Measurements from ENCODE around the gene TCF4.

TCF4 gene

GRCh38 chr18:55442561-55442960 is 145.4 kb downstream of the TCF4 start:
- H3K36me3 ChIP-seq (ENCODE audit: control insufficient read depth in 4 of 4, insufficient read depth in 4 of 4, low read length in 3 of 4) = peaks cover 0 to 8% (median 5%) of the 10 kb centered on the region in 4 experiments
- no peak for DNase-seq
- ChIA-PET CTCF (interaction anchor here (0.7 to 2.6 kb wide), 6 partner anchors 10 to 100 kb away, joined by 3 to 7 read pairs (median 4); no protein-coding TSS in a partner anchor), POLR2A (no interaction called here)
- WGBS (ENCODE audit: insufficient coverage) = 96% methylated on average over 4 of the region's 4 CpGs
- H3K27me3 ChIP-seq (replicated peaks in 2 of 5; ENCODE audit: control insufficient read depth in 4 of 5, insufficient read depth in 5 of 5, low read length in 4 of 5) = no peaks in the 10 kb centered on the region
- no peak overlapping the region for H3K4me3 ChIP-seq (ENCODE audit: control insufficient read depth in 1 of 7, extremely low read depth in 1 of 7, insufficient read depth in 4 of 7, low read depth in 2 of 7, low read length in 6 of 7)
- peaks cover 2 to 5% (median 3%) of the 10 kb centered on the region in 4 experiments for H3K4me1 ChIP-seq (ENCODE audit: control extremely low read depth in 1 of 4, control insufficient read depth in 4 of 4, insufficient read depth in 4 of 4, low read length in 3 of 4)
- peaks cover 0 to 12% (median 8%) of the 10 kb centered on the region in 5 experiments for H3K9me3 ChIP-seq (ENCODE audit: control extremely low read depth in 1 of 5, control insufficient read depth in 4 of 5, insufficient read depth in 2 of 5, low read depth in 1 of 5, low read length in 4 of 5)
- no peak overlapping the region for H3K27ac ChIP-seq (ENCODE audit: insufficient read depth in 1 of 2, low read depth in 1 of 2, low read length in 2 of 2, poor library complexity in 1 of 2, severe bottlenecking in 2 of 2)

- Histone ChIP-seq H3K9me3 (ENCODE audit: control extremely low read depth in 1 of 5, control insufficient read depth in 4 of 5, insufficient read depth in 2 of 5, low read depth in 1 of 5, low read length in 4 of 5) (peaks cover 0 to 8% (median 6%) of the 10 kb centered on the region in 5 experiments), H3K27ac (ENCODE audit: insufficient read depth in 1 of 2, low read depth in 1 of 2, low read length in 2 of 2, poor library complexity in 1 of 2, severe bottlenecking in 2 of 2) (no peak overlapping the region), H3K27me3 (replicated peaks in 2 of 5; ENCODE audit: control insufficient read depth in 4 of 5, insufficient read depth in 5 of 5, low read length in 4 of 5) (no peaks in the 10 kb centered on the region), H3K4me3 (ENCODE audit: control insufficient read depth in 1 of 7, extremely low read depth in 1 of 7, insufficient read depth in 4 of 7, low read depth in 2 of 7, low read length in 6 of 7) (no peak overlapping the region), H3K36me3 (ENCODE audit: control insufficient read depth in 4 of 4, insufficient read depth in 4 of 4, low read length in 3 of 4) (peaks cover 0 to 7% (median 4%) of the 10 kb centered on the region in 4 experiments), H3K4me1 (ENCODE audit: control extremely low read depth in 1 of 4, control insufficient read depth in 4 of 4, insufficient read depth in 4 of 4, low read length in 3 of 4) (peaks cover 0 to 5% (median 2%) of the 10 kb centered on the region in 4 experiments)
- DNase-seq = no peak
- POLR2A ChIA-PET = no interaction called here
- CTCF ChIA-PET = interaction anchor here (0.9 to 2.6 kb wide), 2 partner anchors 11 to 23 kb away, joined by 3 to 7 read pairs; no protein-coding TSS in a partner anchor
Observed at GRCh38 chr18:55440988-55441387, 147.0 kb downstream of the TCF4 start.

- Histone ChIP-seq H3K4me1 (ENCODE audit: control extremely low read depth in 1 of 4, control insufficient read depth in 4 of 4, insufficient read depth in 4 of 4, low read length in 3 of 4) (peaks cover 0 to 5% (median 2%) of the 10 kb centered on the region in 4 experiments), H3K4me3 (ENCODE audit: control insufficient read depth in 1 of 7, extremely low read depth in 1 of 7, insufficient read depth in 4 of 7, low read depth in 2 of 7, low read length in 6 of 7) (no peak overlapping the region), H3K27me3 (replicated peaks in 2 of 5; ENCODE audit: control insufficient read depth in 4 of 5, insufficient read depth in 5 of 5, low read length in 4 of 5) (no peaks in the 10 kb centered on the region), H3K27ac (ENCODE audit: insufficient read depth in 1 of 2, low read depth in 1 of 2, low read length in 2 of 2, poor library complexity in 1 of 2, severe bottlenecking in 2 of 2) (no peak overlapping the region), H3K36me3 (ENCODE audit: control insufficient read depth in 4 of 4, insufficient read depth in 4 of 4, low read length in 3 of 4) (peaks cover 0 to 5% (median 0%) of the 10 kb centered on the region in 4 experiments), H3K9me3 (ENCODE audit: control extremely low read depth in 1 of 5, control insufficient read depth in 4 of 5, insufficient read depth in 2 of 5, low read depth in 1 of 5, low read length in 4 of 5) (no peaks in the 10 kb centered on the region)
- CTCF ChIA-PET = interaction anchor here (1.0 to 1.5 kb wide), 4 partner anchors 11 to 117 kb away, joined by 3 to 4 read pairs (median 4); no protein-coding TSS in a partner anchor
- POLR2A ChIA-PET = no interaction called here
- no peak for DNase-seq
- 100% methylated on average over 2 of the region's 3 CpGs for WGBS (ENCODE audit: insufficient coverage)
Observed at GRCh38 chr18:55439056-55439455, 148.9 kb downstream of the TCF4 start.

- Histone ChIP-seq H3K27ac (ENCODE audit: insufficient read depth in 1 of 2, low read depth in 1 of 2, low read length in 2 of 2, poor library complexity in 1 of 2, severe bottlenecking in 2 of 2) (no peak overlapping the region), H3K4me1 (ENCODE audit: control extremely low read depth in 1 of 4, control insufficient read depth in 4 of 4, insufficient read depth in 4 of 4, low read length in 3 of 4) (no peaks in the 10 kb centered on the region), H3K4me3 (ENCODE audit: control insufficient read depth in 1 of 7, extremely low read depth in 1 of 7, insufficient read depth in 4 of 7, low read depth in 2 of 7, low read length in 6 of 7) (no peak overlapping the region), H3K9me3 (ENCODE audit: control extremely low read depth in 1 of 5, control insufficient read depth in 4 of 5, insufficient read depth in 2 of 5, low read depth in 1 of 5, low read length in 4 of 5) (no peaks in the 10 kb centered on the region), H3K36me3 (ENCODE audit: control insufficient read depth in 4 of 4, insufficient read depth in 4 of 4, low read length in 3 of 4) (peaks cover 0 to 2% (median 0%) of the 10 kb centered on the region in 4 experiments), H3K27me3 (replicated peaks in 2 of 5; ENCODE audit: control insufficient read depth in 4 of 5, insufficient read depth in 5 of 5, low read length in 4 of 5) (no peaks in the 10 kb centered on the region)
- POLR2A ChIA-PET = no interaction called here
- no CpG with 5 or more reads among the region's 1 CpG for WGBS (ENCODE audit: insufficient coverage)
- CTCF ChIA-PET = interaction anchor here (0.6 kb wide), 1 partner anchor 212 kb away, joined by 3 read pairs; no protein-coding TSS in a partner anchor
- no peak for DNase-seq
Observed at GRCh38 chr18:55435592-55435991, 152.4 kb downstream of the TCF4 start.

GRCh38 chr18:55433648-55434047 is 154.3 kb downstream of the TCF4 start:
- Histone ChIP-seq H3K4me3 (ENCODE audit: control insufficient read depth in 1 of 7, extremely low read depth in 1 of 7, insufficient read depth in 4 of 7, low read depth in 2 of 7, low read length in 6 of 7) (no peak overlapping the region), H3K4me1 (ENCODE audit: control extremely low read depth in 1 of 4, control insufficient read depth in 4 of 4, insufficient read depth in 4 of 4, low read length in 3 of 4) (no peaks in the 10 kb centered on the region), H3K9me3 (ENCODE audit: control extremely low read depth in 1 of 5, control insufficient read depth in 4 of 5, insufficient read depth in 2 of 5, low read depth in 1 of 5, low read length in 4 of 5) (no peaks in the 10 kb centered on the region), H3K27me3 (replicated peaks in 2 of 5; ENCODE audit: control insufficient read depth in 4 of 5, insufficient read depth in 5 of 5, low read length in 4 of 5) (no peaks in the 10 kb centered on the region), H3K27ac (ENCODE audit: insufficient read depth in 1 of 2, low read depth in 1 of 2, low read length in 2 of 2, poor library complexity in 1 of 2, severe bottlenecking in 2 of 2) (no peak overlapping the region), H3K36me3 (ENCODE audit: control insufficient read depth in 4 of 4, insufficient read depth in 4 of 4, low read length in 3 of 4) (peaks cover 0 to 2% (median 0%) of the 10 kb centered on the region in 4 experiments)
- WGBS (ENCODE audit: insufficient coverage) = 100% methylated on average over 4 of the region's 5 CpGs
- POLR2A ChIA-PET = no interaction called here
- DNase-seq = no peak
- CTCF ChIA-PET = no interaction called here

- peaks cover 0 to 2% (median 0%) of the 10 kb centered on the region in 4 experiments for H3K36me3 ChIP-seq (ENCODE audit: control insufficient read depth in 4 of 4, insufficient read depth in 4 of 4, low read length in 3 of 4)
- H3K4me3 ChIP-seq (ENCODE audit: control insufficient read depth in 1 of 7, extremely low read depth in 1 of 7, insufficient read depth in 4 of 7, low read depth in 2 of 7, low read length in 6 of 7) = no peak overlapping the region
- no peaks in the 10 kb centered on the region for H3K27me3 ChIP-seq (replicated peaks in 2 of 5; ENCODE audit: control insufficient read depth in 4 of 5, insufficient read depth in 5 of 5, low read length in 4 of 5)
- no peak for DNase-seq
- CTCF ChIA-PET = no interaction called here
- no peaks in the 10 kb centered on the region for H3K9me3 ChIP-seq (ENCODE audit: control extremely low read depth in 1 of 5, control insufficient read depth in 4 of 5, insufficient read depth in 2 of 5, low read depth in 1 of 5, low read length in 4 of 5)
- no CpG with 5 or more reads among the region's 2 CpGs for WGBS (ENCODE audit: insufficient coverage)
- POLR2A ChIA-PET = no interaction called here
- no peak overlapping the region for H3K27ac ChIP-seq (ENCODE audit: insufficient read depth in 1 of 2, low read depth in 1 of 2, low read length in 2 of 2, poor library complexity in 1 of 2, severe bottlenecking in 2 of 2)
- no peaks in the 10 kb centered on the region for H3K4me1 ChIP-seq (ENCODE audit: control extremely low read depth in 1 of 4, control insufficient read depth in 4 of 4, insufficient read depth in 4 of 4, low read length in 3 of 4)
Observed at GRCh38 chr18:55433140-55433539, 154.9 kb downstream of the TCF4 start.

- H3K4me1 ChIP-seq (ENCODE audit: control extremely low read depth in 1 of 4, control insufficient read depth in 4 of 4, insufficient read depth in 4 of 4, low read length in 3 of 4) = no peaks in the 10 kb centered on the region
- DNase-seq = no peak
- H3K4me3 ChIP-seq (ENCODE audit: control insufficient read depth in 1 of 7, extremely low read depth in 1 of 7, insufficient read depth in 4 of 7, low read depth in 2 of 7, low read length in 6 of 7) = no peak overlapping the region
- peaks cover 0 to 2% (median 0%) of the 10 kb centered on the region in 4 experiments for H3K36me3 ChIP-seq (ENCODE audit: control insufficient read depth in 4 of 4, insufficient read depth in 4 of 4, low read length in 3 of 4)
- CTCF ChIA-PET = no interaction called here
- no peaks in the 10 kb centered on the region for H3K27me3 ChIP-seq (replicated peaks in 2 of 5; ENCODE audit: control insufficient read depth in 4 of 5, insufficient read depth in 5 of 5, low read length in 4 of 5)
- POLR2A ChIA-PET = no interaction called here
- no peaks in the 10 kb centered on the region for H3K9me3 ChIP-seq (ENCODE audit: control extremely low read depth in 1 of 5, control insufficient read depth in 4 of 5, insufficient read depth in 2 of 5, low read depth in 1 of 5, low read length in 4 of 5)
- WGBS (ENCODE audit: insufficient coverage) = no CpG with 5 or more reads among the region's 3 CpGs
- H3K27ac ChIP-seq (ENCODE audit: insufficient read depth in 1 of 2, low read depth in 1 of 2, low read length in 2 of 2, poor library complexity in 1 of 2, severe bottlenecking in 2 of 2) = no peak overlapping the region
Observed at GRCh38 chr18:55432307-55433040, 155.5 kb downstream of the TCF4 start.
